GM19452 (cell line): ENCODE data around the gene RERE.

ENCODE experiments used
- ATAC-seq: cut with Tn5 transposase; IDR thresholded peaks from one replicate; pipeline ENCODE4 v1.9.1; 2021; ENCODE audit not compliant: unreplicated experiment

Gene RERE

GRCh38 chr1:8493916-8494540, 323.4 kb downstream of the RERE start:
- ATAC-seq: no peak

- no peak for ATAC-seq
Observed at GRCh38 chr1:8487249-8487648, 330.2 kb downstream of the RERE start.

- no peak for ATAC-seq
Observed at GRCh38 chr1:8486047-8486446, 331.4 kb downstream of the RERE start.

- no peak for ATAC-seq
Observed at GRCh38 chr1:8483586-8483985, 333.9 kb downstream of the RERE start.

GRCh38 chr1:8482979-8483381, 334.5 kb downstream of the RERE start:
- no peak for ATAC-seq

DNA sequence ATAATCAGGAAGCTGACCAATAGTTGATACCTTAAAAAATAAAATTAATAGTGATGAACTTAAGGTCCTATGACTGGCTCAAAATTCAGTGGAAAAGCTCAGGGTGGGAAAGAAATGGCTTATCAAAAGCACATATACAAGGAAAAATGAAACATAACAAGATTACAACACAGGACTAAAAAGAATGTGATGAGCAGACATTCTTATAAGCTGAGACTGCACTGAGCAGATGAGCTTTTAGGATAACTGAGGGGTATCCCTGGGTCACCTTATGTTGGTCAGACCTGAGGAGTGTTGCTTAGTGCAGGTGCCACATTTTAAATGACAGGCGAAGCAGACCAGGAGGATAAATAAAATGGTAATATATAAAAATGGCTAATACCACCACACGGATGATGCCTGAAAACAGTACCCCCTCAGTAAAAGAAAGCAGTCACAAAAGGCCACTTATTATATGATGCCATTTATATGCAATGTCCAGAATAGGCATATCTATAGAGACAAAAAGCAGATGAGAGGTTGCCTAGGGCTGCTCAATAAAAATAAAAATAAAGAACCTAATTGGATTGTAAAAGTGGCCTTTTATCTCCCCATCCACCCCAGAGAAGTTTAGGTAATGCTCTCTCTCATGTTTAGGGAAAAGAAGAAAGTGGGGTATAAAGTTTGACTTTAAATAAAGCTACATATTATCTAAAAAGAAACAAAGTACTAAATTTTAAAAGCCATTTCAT, 335.6 kb downstream of the RERE start:
- ATAC-seq: no peak

- no peak for ATAC-seq
Observed at GRCh38 chr1:8478566-8478965, 338.9 kb downstream of the RERE start.

DNA sequence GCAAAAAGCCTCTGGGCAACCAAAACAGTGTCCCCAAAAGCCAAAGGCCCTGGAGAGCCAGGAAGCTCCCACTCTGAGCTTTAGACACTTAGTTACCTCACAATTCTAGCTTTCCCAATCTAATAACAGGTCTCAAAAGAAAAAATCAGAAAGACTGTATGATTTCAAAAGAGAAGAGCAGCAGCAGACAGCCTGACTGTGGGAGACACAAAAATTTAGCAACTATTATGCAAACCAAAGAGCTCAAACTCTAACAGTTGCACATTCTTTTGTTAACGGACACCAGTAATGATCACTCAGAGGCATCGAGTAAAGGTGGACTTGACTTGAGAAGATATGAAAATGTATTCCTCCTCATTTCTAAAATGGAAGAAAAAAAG, 339.5 kb downstream of the RERE start:
- ATAC-seq: no peak

DNA sequence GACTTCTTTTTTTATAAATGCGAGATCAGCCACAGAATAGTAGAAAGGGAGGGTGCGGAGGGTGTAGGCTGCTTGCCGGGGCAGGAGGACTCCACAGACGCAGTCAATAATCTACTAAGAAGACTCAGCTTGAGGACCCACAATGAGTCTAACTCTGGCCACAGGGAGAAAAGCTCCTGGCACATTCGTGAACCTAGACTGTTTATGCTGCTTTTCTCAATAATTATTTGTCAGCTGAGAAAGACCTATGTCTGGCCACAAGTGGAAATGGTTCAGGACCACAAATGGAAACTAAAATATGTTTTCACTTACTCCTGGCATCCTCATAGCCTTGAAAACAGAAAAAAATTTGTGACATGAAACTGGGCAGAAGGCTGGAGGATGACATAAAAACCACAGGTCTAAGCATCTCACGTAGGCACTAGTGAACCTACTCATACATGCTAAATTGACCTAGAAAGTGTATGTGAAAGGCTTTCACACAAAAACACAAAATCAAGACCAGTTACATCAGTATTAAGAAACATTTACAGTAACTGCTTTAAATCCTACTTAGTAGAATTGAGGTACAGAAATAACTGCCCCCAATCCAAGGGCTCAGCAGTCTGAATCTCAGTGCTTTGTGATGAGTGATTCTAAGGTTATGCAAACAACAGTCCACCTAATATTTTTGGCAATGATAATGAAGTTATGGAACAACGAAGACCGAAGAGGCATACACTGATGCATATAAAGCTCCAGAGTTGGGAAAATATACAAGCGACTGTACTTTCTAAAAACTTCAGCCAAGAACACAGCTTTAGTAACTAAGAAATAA, 340.1 kb downstream of the RERE start:
- peak; percentile 70 for ATAC-seq

DNA sequence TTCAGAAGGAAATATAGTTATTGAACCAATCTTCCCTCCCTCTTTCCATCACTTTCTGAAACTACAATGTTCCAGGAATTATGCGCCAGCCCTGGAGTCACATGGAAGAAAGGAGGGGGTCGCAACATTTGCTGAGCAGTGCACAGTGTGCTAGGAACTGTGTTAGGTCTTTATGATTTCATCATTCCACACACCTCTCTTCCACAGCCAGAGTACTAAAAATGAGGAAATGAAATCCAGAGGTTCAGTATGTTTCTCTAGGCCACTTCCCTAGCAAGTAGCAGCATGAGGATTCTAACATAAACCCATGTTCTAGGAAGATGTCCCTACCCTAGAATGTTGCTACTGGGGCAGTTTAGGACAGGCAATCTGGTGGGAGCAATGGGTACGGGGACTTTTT, 341.4 kb downstream of the RERE start:
- no peak for ATAC-seq

DNA sequence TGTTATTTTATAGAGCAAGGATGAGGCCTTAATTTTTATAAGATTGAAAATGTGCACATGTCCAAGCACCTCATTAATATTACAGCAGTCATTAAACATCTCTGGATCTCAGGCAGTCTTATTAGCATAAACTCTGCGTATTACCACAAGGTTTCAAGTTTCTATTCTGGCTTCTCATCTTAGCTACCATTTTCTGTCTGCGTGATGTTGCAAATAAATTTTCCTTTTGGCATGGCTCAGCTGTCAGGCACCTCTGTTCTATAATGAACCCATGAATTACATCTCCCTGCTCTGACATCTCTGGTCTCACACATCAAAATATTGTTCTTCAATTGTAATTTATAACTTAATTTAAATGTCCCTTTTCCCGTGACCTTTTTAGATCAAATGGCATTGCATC, 343.1 kb downstream of the RERE start:
- ATAC-seq: no peak

DNA sequence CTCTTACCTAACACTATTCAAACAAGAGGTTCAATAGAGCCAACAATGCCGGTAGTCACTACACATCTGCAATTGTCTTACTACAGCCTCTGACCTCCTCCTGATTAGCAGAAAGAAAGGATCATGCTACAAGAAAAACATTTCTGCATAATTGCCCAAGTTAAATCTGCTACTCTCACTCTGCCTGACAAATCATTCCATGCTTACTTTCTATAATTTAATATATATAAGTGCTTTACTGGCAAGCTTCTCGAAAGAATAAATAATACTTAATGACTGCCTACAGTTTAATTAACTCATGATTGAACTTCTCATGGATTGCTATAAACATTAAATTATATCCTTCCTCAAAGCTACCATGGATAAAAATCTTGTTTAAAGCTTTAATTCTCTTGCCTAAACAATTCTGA, 343.5 kb downstream of the RERE start:
- no peak for ATAC-seq

- no peak for ATAC-seq
Observed at GRCh38 chr1:8473121-8473875, 344.1 kb downstream of the RERE start.

- ATAC-seq: no peak
Observed at GRCh38 chr1:8472668-8473067, 344.8 kb downstream of the RERE start.

DNA sequence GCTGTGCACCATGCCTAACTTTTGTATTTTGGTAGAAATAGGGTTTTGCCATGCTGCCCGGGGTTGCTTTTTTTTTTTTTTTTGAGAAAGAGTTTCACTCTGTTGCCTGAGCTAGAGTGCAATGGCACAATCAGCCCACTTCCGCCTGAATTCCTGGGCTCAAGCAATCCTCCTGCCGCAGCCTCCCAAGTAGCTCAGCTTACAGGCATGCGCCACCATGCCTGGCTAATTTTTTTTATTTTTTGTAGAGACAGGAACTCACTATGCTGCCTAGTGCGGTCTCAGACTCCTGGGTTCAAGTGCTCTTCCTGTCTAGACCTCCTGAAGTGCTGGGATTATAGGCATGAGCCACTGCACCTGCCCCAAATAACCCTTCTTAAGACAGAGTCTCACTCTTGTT, 346.0 kb downstream of the RERE start:
- ATAC-seq: no peak

GRCh38 chr1:8468751-8469150, 348.7 kb downstream of the RERE start:
- ATAC-seq: no peak

DNA sequence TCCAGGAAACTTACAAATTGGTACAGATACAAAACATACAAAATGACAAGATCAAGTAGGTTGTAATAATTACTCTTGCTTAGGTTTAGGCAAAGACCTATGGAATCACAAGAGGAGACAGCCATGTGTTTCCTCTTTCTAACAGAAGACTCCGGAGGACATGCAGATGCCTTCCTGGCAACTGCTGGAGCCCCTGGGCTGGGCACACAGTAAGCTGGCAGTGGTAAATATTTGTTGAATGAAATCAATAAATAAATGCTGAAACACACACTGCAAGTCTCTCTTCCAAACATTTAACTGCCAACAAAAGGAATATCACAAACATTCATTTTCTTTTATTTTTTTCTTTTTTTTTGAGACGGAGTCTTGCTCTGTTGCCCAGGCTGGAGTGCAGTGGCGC, 350.1 kb downstream of the RERE start:
- no peak for ATAC-seq

GRCh38 chr1:8465692-8466091, 351.7 kb downstream of the RERE start:
- no peak for ATAC-seq

GRCh38 chr1:8465013-8465412, 352.4 kb downstream of the RERE start:
- no peak for ATAC-seq

DNA sequence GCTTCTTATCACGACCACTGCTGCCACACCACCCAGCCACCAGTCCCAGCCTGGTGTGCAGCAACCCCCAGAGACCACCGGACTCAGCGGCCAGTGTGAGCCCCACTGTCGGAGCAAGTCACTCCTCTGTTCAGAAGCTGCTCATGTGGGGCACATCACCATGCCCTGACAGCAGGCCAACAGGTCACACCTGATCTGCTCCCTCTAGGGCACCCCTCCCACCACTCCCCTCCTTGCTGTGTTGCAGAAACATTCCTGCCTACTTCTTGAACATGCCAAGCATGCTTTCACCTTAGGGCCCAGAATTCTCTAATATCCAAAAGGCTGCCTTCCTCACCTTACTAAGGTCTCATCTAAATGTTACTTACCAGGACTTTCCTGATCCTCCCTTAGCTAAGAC, 353.1 kb downstream of the RERE start:
- ATAC-seq: no peak

- no peak for ATAC-seq
Observed at GRCh38 chr1:8463144-8463927, 354.1 kb downstream of the RERE start.
